DLD1 (cell line): ENCODE data around the gene ZHX3.
"Not testable (repeated sequence)": the region's sequence is repeated elsewhere in the genome, so short reads cannot be mapped to it uniquely, and the experiment has no call there.

Source experiments
- in situ Hi-C: cut with HindIII; loops from 2 replicates; pipeline ENCODE4 v1.10.0; 2017; ENCODE audit warnings: low sequenced_read_pairs

Gene ZHX3

DNA sequence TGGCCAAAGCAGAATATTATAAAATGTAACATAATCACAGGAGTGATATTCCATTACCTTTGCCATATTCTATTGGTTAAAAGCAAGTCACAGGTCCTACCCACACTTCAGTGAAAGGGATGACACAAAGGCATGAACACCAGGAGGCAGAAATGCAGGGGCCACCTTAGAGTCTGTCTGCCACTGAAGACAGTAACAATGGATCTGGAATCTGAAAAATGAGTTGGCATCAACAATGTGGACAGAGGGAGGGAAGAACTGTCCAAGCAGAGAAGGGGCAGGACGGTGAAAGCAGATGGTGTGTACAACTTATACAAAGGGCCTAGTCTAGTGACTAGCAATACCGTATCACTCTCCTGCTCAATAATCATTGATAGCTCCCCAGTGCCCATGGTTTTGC is 16.5 kb upstream of the ZHX3 start:
- in situ Hi-C loops, result no loop called here

DNA sequence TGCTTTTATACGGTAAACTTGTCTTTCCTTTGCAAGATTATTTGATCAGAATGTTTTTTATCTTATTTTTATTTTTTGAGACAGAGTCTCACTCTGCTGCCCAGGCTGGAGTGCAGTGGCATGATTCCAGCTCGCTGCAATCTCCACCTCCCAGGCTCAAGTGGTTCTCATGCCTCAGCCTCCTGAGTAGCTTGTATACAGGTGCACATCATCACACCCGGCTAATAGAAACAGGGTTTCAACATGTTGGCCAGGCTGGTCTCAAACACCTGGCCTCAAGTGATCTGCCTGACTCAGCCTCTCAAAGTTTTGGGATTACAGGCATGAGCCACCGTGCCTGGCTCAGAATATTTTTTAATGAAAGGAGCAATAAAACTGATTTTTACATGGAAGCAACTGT is 14.2 kb upstream of the ZHX3 start:
- in situ Hi-C loops, result no loop called here

DNA sequence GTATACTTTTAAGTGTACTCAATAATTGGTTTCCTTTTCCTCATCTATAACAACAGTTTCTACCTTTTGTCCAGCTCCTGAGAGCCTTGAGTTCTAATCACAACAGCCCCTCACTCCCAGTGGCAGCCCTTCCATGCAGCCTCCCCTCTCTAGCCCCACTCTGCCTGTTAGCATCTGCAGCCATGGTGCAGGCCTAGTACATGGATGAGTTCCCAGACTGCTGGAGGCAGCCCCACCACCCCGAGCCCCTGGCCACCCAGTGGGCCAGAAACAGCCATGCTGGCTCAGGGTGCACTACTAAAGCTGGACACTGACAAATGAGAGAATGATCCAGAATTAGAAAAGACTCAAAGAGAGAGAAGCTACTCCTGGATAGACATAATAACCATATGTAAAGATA is 13.4 kb upstream of the ZHX3 start:
- in situ Hi-C loops, result no loop called here

DNA sequence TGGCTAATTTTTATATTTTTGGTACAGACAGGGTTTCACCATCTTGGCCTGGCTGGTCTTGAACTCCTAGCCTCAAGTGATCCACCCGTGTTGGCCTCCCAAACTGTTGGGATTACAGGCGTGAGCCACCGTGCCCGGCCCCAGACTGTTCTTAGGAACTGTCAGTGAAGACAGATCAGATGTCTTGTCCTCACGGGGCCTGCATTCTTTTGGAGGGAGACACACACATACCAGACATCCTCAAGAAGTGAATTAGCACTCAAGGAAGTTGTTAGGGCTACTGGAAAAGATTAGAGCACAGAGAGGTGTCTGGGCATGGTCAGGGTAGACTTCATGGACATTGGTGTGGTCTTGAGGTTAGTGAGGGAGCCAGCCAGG is 12.8 kb upstream of the ZHX3 start:
- in situ Hi-C loops, result no loop called here

DNA sequence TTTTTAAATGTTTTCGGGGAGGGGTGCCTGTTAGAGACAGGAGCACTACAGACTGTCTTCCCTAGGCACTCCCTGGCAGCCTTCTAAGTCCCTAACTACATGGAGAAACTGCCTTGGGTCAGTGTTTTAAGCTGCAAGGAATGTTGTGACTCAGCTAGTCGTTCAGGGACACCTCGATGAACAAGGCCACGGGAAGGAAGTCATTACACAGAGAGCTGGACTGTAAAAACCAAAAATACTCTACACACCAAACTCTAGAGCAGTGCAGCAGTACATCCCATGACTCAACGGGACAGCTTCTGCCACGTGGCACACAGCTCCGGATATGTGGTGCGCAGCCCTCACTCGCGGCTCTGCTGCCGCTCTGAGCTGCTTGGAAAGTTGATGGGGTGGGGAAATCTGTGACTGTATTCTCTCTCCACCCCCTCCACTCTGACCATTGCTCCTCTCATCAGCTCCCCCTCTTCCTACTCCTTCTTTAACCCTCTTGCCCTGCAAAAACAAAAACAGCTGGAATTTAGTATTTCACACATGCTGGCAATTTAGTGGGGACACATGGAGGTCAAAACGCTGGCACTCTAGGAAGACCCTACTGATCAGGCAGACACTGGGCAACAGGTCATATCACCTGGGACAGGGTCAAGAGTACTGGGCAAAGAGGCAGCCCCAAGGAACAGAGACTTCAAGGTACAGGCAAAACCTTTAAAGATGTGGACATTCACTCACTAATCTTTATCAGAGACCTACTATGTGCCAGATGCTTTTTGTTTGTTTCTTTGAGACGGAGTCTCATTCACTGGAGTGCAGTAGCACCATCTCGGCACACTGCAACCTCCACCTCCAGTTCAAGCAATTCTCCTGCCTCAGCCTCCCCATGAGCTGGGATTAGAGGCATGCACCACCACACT is 12.2 kb upstream of the ZHX3 start:
- in situ Hi-C loops, result no loop called here

DNA sequence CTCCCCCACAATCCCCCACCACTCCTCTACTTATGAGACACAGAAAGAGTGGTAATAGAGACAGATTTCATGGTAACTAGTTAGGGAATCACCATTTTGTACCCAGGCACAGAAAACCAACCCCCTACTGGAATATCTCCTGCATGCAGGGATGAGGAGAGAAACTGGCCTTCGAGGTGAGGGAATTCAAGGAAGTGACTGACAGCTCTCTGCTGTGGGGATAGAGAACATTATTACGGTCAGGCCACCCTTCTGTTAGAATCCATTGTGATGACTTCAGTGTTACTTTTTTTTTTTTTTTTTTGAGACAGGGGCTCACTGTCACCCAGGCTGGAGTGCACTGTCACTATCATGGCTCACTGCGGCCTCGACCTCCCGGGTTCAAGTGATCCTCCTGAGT is 9.6 kb upstream of the ZHX3 start:
- in situ Hi-C loops, result no loop called here

DNA sequence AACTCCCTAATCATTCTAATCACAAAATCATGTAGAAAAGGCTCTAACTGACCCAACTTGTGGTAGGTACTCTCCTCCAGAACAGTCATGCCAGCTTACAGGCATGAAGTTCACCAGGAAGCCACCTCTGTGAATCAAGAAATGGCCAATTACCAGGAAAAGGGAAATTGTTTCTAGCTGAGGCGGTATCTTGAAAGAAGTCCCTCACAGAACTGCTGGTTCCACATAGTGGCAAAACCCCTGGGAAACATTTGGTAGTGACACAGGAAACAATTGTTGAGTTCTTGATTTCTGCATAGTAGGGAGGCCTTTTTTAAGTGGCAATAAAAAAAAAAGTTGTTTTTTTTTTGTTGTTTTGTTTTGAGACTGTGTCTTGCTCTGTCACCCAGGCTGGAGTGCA is 3.4 kb upstream of the ZHX3 start:
- in situ Hi-C loops, result no loop called here

DNA sequence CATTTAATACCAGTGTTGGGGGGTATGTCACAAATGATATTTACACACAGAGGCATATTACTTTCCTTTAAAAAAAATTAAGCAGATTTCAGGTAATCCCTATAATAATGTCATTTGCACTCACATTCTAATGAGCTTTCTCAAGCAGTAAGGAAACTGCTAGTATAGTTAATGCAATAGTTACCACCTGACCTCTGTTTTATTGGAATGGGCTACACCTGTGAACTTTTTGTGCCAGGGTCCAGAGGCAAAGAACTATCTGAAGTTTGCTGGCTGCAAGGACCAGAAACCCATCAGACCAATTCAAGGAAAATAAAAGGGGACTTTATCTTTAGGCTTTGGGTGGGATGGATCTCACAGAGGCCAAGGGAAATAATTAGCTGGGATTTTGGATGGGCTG is 2.9 kb upstream of the ZHX3 start:
- in situ Hi-C loops, result no loop called here

DNA sequence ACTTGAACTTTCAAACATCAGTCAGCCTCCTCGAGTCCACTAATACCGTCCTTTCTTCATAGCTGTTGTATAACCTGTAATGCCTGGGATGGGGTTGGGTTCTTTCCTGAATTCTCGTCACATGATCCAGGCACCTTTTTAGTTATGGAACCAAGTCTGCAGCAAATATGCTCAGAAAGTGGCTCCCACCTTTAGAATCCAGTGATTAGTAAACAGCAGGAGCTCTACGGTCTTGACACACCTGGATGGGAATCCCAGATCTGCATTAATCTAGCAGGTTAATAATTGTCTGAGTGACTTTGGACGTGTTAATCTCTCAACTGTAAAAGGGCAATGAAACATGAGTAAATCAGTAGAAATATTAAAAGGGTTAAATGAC is 729 bp upstream of the ZHX3 start:
- in situ Hi-C loops, result no loop called here

DNA sequence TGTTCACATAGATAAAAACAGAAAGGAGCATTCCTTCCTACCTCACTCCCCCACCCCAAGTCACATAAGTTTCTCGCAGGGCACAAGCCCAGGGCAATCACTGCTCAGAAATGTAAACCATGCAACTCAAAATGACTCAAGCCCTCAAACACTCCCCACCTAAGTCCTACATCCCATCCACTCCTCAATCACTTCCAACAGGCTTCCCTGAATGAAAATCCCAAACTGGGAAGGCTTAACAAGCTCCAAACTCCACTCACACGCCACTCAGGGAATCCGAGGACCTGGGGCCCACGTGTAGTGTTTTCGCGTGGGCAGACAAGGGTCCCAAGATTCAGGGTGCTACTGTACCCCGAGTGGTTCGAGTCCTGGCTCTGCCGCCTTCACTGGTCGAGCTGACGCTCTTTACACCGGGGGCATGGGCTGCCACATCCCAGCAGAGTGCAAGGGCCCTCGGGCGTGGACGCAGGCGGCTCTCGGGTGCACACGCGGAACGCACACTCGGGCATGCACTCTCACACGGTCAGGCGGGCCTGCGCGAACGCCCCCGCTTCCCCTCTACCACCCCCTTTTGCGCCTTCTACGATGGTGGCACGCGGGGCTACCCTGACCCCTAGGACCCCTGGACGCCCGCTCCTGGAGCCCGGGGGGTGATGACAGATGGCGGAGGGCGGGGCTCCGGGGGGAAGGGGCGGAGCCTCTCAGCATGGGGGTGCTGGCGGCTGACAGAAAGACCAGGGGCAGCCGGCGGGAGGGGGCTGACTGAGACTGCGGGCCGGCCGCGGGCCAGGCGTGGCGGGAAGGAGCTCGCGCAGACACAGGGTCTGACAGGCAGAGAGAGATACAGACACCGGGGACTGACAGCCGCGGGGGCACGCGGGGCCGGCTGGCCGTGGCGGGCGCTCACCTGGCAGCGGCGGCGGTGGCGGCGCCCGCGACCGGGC is 657 bp downstream of the ZHX3 start:
- in situ Hi-C loops, result no loop called here

DNA sequence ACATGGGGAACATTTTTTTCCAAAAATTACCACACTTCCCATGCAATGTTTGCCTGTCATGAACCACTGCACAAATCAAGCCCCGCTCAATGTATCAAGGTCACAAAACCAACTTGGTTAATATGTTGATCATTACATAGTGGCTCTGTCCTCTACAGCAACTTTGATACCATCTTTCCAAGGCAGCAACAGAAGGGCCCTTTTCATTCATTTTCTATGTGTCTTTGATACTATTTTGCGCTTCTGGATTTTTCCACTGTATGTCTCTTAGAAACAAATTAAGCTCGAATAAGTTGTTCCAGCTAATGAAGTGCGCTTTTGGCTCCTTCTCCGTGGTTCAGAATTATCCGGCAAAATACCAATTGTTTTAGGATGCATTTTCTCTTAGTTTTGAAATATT is 1.5 kb downstream of the ZHX3 start:
- in situ Hi-C loops, result no loop called here

DNA sequence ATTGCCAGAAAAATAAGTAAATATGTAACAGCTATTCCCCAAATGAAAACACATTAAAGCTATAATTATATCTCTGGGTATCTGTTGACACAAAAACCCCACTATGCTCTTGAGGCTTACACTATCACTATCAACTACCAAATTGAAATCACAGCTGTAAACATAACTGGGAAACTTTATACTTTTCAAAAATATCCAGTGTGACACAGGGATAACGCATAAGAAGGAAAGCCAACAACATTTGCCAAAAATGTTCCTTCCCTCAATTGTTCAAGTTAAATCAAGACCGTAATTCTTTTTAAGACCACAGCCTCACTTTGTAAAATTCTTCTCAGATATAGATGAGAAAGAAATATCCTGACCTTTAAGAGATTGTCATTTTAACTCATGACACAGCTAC is 3.1 kb downstream of the ZHX3 start:
- in situ Hi-C loops, result no loop called here

DNA sequence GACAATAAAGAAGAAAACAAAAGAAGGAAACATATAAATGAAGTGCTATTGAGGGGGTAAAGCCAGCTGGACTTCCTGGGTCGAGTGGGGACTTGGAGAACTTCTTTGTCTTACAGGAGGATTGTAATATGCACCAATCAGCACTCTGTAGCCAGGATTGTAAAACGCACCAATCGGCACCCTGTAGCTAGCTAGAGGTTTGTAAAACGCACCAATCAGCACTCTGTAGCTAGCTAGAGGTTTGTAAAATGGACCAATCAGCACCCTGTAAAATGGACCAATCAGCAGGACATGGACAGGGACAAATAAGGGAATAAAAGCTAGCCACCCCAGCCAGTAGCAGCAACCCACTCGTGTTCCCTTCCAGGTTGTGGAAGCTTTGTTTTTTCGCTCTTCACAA is 5.5 kb downstream of the ZHX3 start:
- in situ Hi-C loops, result not testable (repeated sequence)

DNA sequence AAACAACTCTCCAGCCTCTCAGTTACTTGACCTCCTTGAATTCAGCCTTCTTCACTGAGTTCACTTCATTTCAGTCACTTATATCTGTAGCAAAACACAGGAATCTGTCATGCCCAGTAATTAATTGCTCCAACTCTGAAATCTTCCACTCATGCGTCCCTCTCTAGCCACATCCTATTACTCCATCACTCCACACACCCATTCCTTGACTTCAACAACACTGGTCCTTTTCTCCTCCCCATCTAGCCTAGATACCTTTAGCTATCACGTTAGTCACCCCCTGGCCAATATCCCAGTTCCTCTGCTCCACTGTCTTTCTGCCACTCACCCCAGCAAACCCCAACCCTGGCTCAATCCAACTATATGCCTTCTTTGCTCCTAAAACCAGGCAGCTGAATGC is 7.7 kb downstream of the ZHX3 start:
- in situ Hi-C loops, result no loop called here

DNA sequence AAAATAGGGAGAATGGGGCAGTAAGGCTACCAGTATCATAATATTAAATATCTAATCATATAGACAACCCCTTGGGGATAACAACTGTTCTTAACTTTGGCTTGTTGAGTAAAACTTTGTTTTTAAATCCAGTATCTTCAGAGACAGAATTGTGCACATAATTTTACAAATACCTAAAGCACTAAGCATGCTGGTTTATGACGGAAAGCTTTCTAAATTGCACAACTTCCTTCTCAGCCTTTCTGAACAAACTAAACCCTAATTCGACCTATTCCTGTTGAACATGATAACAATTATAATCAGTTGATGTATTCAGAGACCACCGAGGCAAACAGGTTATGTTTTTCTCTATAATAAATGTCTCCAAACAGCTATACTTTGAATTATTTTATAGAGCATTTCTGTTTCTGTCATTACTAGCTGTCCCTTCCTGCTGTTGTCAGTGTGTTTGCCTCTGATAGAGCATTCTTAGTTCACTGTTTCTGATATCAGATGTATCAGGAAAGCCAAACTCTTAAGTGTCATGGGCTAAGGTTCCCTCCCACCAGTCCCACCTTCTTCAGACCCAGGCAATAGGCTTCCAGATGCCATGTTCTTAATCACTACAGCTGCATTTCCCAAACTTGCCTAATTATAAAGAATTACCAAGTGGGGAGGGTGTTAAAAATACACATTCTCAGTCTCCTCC is 8.7 kb downstream of the ZHX3 start:
- in situ Hi-C loops, result no loop called here

DNA sequence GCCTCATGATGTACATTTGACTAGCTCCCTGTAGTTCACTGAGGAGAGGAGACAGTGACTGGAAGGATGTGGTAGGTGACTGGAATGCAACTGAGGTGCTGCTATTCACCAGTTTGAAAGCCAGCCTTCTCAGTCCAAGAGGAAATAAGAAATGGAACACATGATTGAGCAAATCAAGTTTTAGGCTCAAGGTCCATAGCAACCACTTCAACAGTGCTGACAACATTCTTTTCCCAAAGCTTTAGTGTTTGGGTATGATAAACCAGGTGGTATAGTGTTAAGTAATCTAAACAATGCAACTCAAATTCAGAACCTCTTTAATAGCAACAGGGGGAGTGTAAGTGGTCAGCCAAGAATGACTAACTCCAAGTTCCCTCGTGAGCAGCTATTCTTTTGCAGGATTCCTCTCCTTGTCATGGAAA is 9.2 kb downstream of the ZHX3 start:
- in situ Hi-C loops, result no loop called here

DNA sequence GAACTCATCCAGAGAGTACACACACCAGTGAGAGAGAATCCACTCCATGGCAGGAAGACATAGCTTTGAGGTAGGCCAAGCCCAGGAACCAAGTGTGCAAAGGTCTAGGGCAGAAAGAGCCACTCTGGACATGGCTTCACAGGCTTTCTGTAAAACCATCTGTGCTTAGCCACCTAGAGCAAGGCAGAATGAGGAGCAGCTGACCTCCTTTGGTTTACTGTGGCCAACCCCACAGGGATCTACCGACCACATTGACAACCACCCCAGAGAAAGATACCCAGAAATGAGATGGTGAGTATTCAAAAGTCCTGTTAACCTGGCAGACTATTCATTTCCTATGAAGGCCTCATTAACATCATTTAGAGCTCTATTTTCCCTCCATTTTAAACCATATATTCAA is 10.5 kb downstream of the ZHX3 start:
- in situ Hi-C loops, result no loop called here

DNA sequence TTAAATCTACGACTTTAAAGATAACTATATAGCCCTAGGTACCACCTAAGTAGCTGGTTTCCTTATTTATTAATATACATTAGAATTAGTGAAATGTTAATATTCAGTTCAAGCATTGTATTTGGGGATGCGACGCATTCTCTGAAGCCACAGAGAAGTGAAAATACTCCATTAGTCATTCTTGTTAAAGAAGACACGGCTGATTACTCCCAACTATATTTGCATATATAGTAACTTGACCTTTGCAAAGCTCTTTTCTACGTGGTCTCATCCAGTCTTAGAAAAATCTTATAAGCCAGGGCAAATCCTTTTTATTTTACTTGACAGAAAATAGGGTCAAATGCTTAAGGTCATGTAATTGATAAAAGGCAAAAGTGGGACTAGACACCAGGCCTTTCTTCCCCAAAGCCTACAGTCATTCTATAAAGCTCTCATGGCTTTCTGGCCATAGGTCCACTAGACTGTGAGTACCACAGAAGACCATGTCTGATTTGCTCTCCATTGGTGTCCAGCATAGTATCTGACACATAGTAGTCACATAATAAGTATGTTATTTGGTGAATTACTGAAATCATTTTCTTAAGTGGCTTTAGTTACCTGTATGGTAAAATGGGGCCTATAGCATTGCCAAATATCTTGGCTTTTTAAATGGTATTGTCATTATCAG is 11.3 kb downstream of the ZHX3 start:
- in situ Hi-C loops, result no loop called here

DNA sequence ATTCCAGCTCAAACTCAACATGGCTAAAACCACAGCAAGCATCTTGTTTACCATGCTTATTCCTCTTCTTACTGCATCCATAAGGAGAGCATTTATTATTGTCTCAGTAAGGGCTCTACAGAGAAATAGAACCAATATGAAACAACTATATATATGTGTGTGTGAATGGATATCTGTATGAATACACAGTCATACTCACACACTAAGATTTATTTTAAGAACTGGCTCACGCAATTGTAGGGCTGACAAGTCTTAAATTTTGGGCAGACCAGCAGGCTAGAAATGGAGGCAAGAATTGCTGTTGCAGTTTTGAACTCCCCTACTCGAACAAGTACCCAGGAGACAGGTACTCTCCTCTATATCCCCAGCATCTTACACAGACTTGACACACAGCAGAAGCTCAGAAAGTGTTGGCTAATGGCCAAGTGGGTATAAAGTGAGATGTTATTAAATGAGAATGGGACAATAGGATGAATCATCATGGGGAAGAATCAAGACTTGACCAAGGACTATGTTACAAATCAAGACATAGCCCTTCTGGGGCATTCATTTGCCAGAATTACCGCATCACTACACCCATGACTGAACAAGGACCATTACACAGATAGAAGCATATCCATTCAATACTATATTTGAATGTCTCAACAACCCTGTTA is 13.0 kb downstream of the ZHX3 start:
- in situ Hi-C loops, result no loop called here

DNA sequence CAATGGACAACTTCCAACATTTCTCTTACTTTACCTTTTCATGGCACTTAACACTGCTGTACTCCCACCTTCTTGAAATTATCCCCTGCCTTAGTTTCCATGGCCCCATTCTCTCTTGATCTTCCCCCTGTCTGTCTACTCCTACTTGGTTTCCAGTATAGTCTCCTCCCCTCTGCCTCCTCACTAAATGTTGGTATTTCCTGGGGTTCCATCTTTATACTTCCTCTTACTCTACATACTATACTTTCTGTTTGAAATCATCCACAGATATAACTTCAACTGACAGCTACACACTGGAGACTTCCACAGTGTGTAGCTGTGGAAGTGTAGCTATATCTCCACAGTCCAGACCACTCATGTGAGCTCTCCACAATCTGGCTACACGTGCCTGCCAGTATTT is 13.5 kb downstream of the ZHX3 start:
- in situ Hi-C loops, result no loop called here
